ENCODE data around the gene NADK2.

Gene NADK2

GRCh38 chr5:36246036-36246800 is 4.5 kb upstream of the NADK2 start:
- Histone ChIP-seq H3K27ac (no peak overlapping the region), H3K4me3 (no peak overlapping the region)
- DNase-seq (ENCODE audit: low spot score) = no peak
- TF ChIP-seq, protein P1, sequence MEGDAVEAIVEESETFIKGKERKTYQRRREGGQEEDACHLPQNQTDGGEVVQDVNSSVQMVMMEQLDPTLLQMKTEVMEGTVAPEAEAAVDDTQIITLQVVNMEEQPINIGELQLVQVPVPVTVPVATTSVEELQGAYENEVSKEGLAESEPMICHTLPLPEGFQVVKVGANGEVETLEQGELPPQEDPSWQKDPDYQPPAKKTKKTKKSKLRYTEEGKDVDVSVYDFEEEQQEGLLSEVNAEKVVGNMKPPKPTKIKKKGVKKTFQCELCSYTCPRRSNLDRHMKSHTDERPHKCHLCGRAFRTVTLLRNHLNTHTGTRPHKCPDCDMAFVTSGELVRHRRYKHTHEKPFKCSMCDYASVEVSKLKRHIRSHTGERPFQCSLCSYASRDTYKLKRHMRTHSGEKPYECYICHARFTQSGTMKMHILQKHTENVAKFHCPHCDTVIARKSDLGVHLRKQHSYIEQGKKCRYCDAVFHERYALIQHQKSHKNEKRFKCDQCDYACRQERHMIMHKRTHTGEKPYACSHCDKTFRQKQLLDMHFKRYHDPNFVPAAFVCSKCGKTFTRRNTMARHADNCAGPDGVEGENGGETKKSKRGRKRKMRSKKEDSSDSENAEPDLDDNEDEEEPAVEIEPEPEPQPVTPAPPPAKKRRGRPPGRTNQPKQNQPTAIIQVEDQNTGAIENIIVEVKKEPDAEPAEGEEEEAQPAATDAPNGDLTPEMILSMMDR (IDR thresholded peaks at IDR 0.05) = no peak

- TF ChIP-seq, protein P1 (IDR thresholded peaks at IDR 0.05) = no peak
- no peak for DNase-seq (ENCODE audit: low spot score)
- H3K4me3 ChIP-seq = no peak overlapping the region
- H3K27ac ChIP-seq = no peak overlapping the region
These were observed 2.4 kb upstream of the NADK2 start for GRCh38 chr5:36244076-36244475.

- Histone ChIP-seq H3K27ac (no peak overlapping the region), H3K4me3 (no peak overlapping the region)
- DNase-seq (ENCODE audit: low spot score) = no peak
- TF ChIP-seq, protein P1 (IDR thresholded peaks at IDR 0.05) = no peak
These were observed 1.9 kb upstream of the NADK2 start for GRCh38 chr5:36243653-36244052.

DNA sequence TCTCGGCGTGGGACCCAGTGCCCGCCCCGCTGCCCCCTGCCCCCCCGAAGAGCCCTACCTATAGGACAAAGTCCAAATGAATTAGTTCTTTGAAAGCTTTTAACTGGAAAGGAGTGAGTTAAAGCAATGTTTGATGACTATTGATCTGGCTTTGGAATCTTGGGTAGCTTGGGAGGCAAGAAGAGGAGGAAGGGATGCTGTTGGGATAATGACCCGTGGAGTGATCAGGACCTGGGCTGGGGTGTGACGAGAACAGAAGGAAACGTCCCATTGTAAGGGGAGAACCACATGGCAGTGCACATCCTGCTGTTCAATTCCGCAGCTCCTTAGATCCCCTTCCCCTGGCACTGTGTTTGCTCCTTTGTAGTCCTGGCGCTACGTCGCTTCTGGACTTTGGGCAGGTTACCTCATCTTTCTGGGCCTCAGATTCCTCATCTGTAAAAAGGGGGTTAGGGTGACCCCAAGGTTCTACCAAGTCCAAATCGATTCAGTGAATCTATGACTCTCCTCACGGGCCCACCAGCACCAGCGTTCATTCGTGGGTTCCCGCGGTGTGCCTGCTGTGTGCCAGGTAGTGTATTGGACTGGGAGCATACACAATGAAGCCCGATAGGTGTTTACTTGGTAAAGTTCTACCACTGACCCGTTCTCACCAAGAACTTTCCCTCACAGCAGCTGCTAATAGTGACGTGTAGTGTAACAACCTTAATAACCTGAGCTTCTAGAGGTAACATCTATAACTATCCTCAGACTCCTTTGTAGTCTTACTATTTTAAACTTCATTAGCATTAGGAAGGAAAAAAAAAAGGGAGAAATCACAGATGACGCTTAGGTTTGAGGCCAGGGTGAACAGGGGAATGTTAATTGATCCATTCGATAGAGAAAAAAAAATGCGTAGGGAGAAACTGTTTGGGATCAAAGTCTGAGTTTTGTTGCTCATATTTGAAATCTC is 1.1 kb upstream of the NADK2 start:
- Histone ChIP-seq H3K27ac (peak overlapping the region; percentile 98 to 99), H3K4me3 (peak overlapping the region; percentile 95)
- DNase-seq (ENCODE audit: low spot score) = no peak
- TF ChIP-seq, protein P1 (IDR thresholded peaks at IDR 0.05) = no peak

GRCh38 chr5:36240779-36241630 is 720 bp downstream of the NADK2 start:
- peak overlapping the region; percentile 98 to 99 for H3K27ac ChIP-seq
- H3K4me3 ChIP-seq = peak overlapping the region; percentile 95
- TF ChIP-seq, protein P1 (IDR thresholded peaks at IDR 0.05) = no peak
- peak; percentile 83 for DNase-seq (ENCODE audit: low spot score)

DNA sequence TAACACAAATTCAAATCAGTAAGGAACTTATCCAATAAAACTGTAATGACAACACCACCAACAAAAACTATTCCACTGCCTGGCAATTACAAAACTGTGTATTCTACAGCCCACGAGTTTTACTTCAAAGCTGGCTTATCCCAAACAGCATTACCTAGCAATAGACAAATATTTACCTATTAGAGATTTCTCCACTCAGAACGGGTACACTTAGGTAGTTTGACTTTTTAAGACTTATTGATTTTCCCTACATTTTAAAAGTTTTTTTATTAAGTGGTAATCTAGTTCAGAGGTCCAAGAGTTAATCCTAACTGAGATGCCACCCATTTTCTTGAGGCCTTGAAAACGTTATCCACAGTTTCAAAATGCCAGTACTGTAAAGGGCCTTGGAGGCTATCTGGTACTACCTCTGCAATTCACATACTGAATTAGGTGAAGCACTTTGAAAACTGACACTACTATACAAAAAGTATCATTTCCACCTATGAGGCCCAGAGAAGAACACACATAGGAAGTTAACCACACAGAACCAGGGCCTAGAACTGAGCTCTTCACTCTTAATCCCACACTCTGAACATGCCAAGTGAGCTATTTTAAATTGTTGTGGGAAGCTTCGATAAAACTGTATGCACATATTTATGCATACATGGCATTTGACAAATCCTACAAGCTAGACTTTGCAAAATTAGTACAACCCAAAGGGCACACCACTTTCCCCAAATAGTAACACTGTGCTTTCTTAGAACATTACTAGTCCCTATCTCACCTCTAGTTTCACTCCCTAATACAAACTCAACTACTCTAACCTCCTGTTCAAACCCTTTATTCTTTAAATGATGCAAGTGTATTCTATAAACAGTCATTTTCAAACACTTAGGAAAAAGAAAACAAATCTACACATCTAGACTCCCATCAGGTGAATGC is 2.1 kb downstream of the NADK2 start:
- H3K27ac ChIP-seq = peak overlapping the region; percentile 98 to 99
- TF ChIP-seq, protein P1 (IDR thresholded peaks at IDR 0.05) = no peak
- DNase-seq (ENCODE audit: low spot score) = no peak
- peak overlapping the region; percentile 95 for H3K4me3 ChIP-seq
